ENCODE data around the gene TTC3. TPM values are rescaled to one million over a fixed set of nuclear protein-coding genes. Genes with fewer than 3 reads are reported as not detected.

TTC3 gene
- total RNA-seq, 1 experiment from 2014 or later = 71.5 TPM

GRCh38 chr21:37248298-37248697, 175.2 kb downstream of the TTC3 start:
- H3K27me3 ChIP-seq (ENCODE audit: insufficient read depth, low read length) = no peaks in the 10 kb centered on the region
- no peak overlapping the region for H3K9ac ChIP-seq (ENCODE audit: low read length)
- no peak overlapping the region for H3K4me3 ChIP-seq (replicated peaks in 1 of 2; ENCODE audit: low read depth in 1 of 2, low read length in 2 of 2)
- H3K36me3 ChIP-seq (ENCODE audit: control insufficient read depth in 1 of 2, insufficient read depth in 2 of 2, low read length in 2 of 2) = no peaks in the 10 kb centered on the region
- no peaks in the 10 kb centered on the region for H3K9me3 ChIP-seq (ENCODE audit: control insufficient read depth in 1 of 2, insufficient read depth in 1 of 2, low read depth in 1 of 2, low read length in 2 of 2)
- H3K4me1 ChIP-seq (ENCODE audit: control insufficient read depth in 1 of 2, insufficient read depth in 2 of 2, low read length in 2 of 2) = no peaks in the 10 kb centered on the region
- BruUV-seq (replicated peaks) = no TSS peak
- no peak overlapping the region for H2AFZ ChIP-seq (ENCODE audit: low read depth, low read length, poor library complexity, severe bottlenecking)
- no peak for ATAC-seq
- intact Hi-C loops (cut with micrococcal nuclease) = no loop called here
- CTCF ChIA-PET = no interaction called here
- no peak overlapping the region for H3K27ac ChIP-seq (ENCODE audit: low read depth, low read length)
- H3K79me2 ChIP-seq (ENCODE audit: insufficient read depth, low read length) = peaks cover 93% of the 10 kb centered on the region
- RAD21 ChIA-PET (ENCODE audit: low non-redundant PET in 1 of 2, low total read pairs in 2 of 2, uncharacterized antibody in 2 of 2, unreplicated experiment in 2 of 2) = no interaction called here
- no peak overlapping the region for H3K4me2 ChIP-seq (ENCODE audit: low read length)
- H4K20me1 ChIP-seq (ENCODE audit: insufficient read depth) = no peaks in the 10 kb centered on the region
- POLR2A ChIA-PET = no interaction called here
- no peaks in the 10 kb centered on the region for H3K9me2 ChIP-seq (ENCODE audit: insufficient read depth)
- DNase-seq (ENCODE audit: low read depth, low spot score) = no peak
- no peak for TF ChIP-seq EGR1 (IDR thresholded peaks at IDR 0.05; ENCODE audit: low read depth)

DNA sequence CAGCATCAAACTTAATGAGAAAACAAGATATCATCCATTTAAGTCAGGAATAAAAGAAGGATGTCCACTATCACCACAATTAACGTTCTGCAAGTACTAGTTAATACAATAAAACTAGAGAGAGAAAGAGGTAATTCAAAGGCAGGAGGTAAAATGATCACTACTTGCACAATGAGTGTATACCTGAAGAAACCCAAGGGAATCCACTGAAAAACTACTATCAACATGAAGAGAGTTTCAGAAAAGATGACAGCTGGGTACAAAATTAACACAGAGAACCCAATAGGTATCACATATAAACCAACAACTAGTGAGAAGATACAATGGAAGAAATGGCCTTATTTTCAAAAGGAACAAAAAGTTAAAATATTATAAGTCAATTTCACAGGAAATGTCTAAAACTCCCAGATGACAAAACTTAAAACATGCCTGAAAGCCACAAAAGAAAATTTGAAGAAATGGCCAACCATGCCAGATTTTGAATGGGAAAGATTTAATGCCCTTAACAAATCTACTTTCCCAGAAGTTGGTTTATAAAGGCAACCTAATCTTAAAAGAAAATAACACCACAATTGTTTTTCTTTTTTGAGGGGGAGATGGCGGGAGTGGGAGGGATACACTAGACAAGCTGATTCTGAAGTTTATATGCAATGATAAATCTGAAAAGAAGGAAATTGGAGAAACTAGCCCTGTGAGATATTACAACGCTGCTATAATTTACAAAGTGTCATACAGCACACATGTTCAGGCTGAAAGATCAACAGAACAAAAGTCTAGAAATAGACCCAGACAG, 176.3 kb downstream of the TTC3 start:
- H4K20me1 ChIP-seq (ENCODE audit: insufficient read depth) = no peaks in the 10 kb centered on the region
- no TSS peak for BruUV-seq (replicated peaks)
- DNase-seq (ENCODE audit: low read depth, low spot score) (no peak), ATAC-seq (no peak)
- ChIA-PET POLR2A (no interaction called here), RAD21 (ENCODE audit: low non-redundant PET in 1 of 2, low total read pairs in 2 of 2, uncharacterized antibody in 2 of 2, unreplicated experiment in 2 of 2) (no interaction called here), CTCF (no interaction called here)
- H3K4me2 ChIP-seq (ENCODE audit: low read length) = no peak overlapping the region
- TF ChIP-seq, protein P1, sequence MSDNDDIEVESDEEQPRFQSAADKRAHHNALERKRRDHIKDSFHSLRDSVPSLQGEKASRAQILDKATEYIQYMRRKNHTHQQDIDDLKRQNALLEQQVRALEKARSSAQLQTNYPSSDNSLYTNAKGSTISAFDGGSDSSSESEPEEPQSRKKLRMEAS (IDR thresholded peaks at IDR 0.05) = no peak
- no peak for TF ChIP-seq FOSL1 (IDR thresholded peaks at IDR 0.05; ENCODE audit: low read depth)
- TF ChIP-seq ELF1 (IDR thresholded peaks at IDR 0.05; ENCODE audit: borderline replicate concordance, low read depth) = no peak
- TF ChIP-seq SIN3A (IDR thresholded peaks at IDR 0.05; ENCODE audit: low read depth) = no peak
- no peak for TF ChIP-seq JUND (IDR thresholded peaks at IDR 0.05)
- no peak for TF ChIP-seq SRF (IDR thresholded peaks at IDR 0.05; ENCODE audit: low read depth)
- TF ChIP-seq POLR2AphosphoS5 (IDR thresholded peaks at IDR 0.05; ENCODE audit: low read depth, low read length) = no peak
- no peak for TF ChIP-seq ZFX (IDR thresholded peaks at IDR 0.05)
- TF ChIP-seq, protein P2, sequence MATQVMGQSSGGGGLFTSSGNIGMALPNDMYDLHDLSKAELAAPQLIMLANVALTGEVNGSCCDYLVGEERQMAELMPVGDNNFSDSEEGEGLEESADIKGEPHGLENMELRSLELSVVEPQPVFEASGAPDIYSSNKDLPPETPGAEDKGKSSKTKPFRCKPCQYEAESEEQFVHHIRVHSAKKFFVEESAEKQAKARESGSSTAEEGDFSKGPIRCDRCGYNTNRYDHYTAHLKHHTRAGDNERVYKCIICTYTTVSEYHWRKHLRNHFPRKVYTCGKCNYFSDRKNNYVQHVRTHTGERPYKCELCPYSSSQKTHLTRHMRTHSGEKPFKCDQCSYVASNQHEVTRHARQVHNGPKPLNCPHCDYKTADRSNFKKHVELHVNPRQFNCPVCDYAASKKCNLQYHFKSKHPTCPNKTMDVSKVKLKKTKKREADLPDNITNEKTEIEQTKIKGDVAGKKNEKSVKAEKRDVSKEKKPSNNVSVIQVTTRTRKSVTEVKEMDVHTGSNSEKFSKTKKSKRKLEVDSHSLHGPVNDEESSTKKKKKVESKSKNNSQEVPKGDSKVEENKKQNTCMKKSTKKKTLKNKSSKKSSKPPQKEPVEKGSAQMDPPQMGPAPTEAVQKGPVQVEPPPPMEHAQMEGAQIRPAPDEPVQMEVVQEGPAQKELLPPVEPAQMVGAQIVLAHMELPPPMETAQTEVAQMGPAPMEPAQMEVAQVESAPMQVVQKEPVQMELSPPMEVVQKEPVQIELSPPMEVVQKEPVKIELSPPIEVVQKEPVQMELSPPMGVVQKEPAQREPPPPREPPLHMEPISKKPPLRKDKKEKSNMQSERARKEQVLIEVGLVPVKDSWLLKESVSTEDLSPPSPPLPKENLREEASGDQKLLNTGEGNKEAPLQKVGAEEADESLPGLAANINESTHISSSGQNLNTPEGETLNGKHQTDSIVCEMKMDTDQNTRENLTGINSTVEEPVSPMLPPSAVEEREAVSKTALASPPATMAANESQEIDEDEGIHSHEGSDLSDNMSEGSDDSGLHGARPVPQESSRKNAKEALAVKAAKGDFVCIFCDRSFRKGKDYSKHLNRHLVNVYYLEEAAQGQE (IDR thresholded peaks at IDR 0.05; ENCODE audit: low read depth) = no peak
- no peak for TF ChIP-seq RAD21 (IDR thresholded peaks at IDR 0.05; ENCODE audit: low read depth)
- peaks cover 91% of the 10 kb centered on the region for H3K79me2 ChIP-seq (ENCODE audit: insufficient read depth, low read length)
- H3K9me2 ChIP-seq (ENCODE audit: insufficient read depth) = no peaks in the 10 kb centered on the region
- no peak overlapping the region for H2AFZ ChIP-seq (ENCODE audit: low read depth, low read length, poor library complexity, severe bottlenecking)
- H3K27ac ChIP-seq (ENCODE audit: low read depth, low read length) = no peak overlapping the region
- no peaks in the 10 kb centered on the region for H3K4me1 ChIP-seq (ENCODE audit: control insufficient read depth in 1 of 2, insufficient read depth in 2 of 2, low read length in 2 of 2)
- H3K9me3 ChIP-seq (ENCODE audit: control insufficient read depth in 1 of 2, insufficient read depth in 1 of 2, low read depth in 1 of 2, low read length in 2 of 2) = no peaks in the 10 kb centered on the region
- H3K4me3 ChIP-seq (replicated peaks in 1 of 2; ENCODE audit: low read depth in 1 of 2, low read length in 2 of 2) = no peak overlapping the region
- intact Hi-C loops (cut with micrococcal nuclease) = no loop called here
- no peaks in the 10 kb centered on the region for H3K27me3 ChIP-seq (ENCODE audit: insufficient read depth, low read length)
- no peaks in the 10 kb centered on the region for H3K36me3 ChIP-seq (ENCODE audit: control insufficient read depth in 1 of 2, insufficient read depth in 2 of 2, low read length in 2 of 2)
- H3K9ac ChIP-seq (ENCODE audit: low read length) = no peak overlapping the region

All from HCT116 (cell line).